GM18511 (cell line): ENCODE measurements around the gene TMEM164.

Experiments
- ATAC-seq: cut with Tn5 transposase; IDR thresholded peaks from one replicate; pipeline ENCODE4 v1.9.1; 2021; ENCODE audit warnings: mild to moderate bottlenecking, moderate library complexity; ENCODE audit not compliant: unreplicated experiment

TMEM164 gene

GRCh38 chrX:110003167-110004156 is 548 bp downstream of the TMEM164 start:
- peak; percentile 27 for ATAC-seq

GRCh38 chrX:110004215-110004614 is 1.3 kb downstream of the TMEM164 start:
- ATAC-seq, result no peak

GRCh38 chrX:110004731-110005369 is 1.9 kb downstream of the TMEM164 start:
- ATAC-seq, result no peak

DNA sequence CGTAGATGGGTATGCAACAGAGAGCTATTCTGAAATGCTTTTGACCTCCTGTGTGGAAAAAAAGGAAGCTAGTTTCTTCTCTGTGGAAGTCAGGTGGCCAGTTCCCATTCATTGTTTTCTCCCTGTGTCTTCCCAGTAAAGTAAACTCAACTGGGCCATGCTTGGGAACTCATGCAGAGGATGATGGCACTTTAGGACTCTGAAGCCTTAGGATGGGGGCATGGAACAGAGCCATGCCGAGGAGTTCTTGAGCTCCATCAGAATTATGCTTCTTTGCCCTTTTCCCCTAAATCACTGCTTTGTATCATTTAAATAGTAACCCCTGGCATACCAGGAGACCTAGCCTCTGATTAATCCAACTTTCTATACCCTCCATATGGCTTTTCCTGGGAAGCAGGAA is 3.2 kb downstream of the TMEM164 start:
- ATAC-seq, result no peak

DNA sequence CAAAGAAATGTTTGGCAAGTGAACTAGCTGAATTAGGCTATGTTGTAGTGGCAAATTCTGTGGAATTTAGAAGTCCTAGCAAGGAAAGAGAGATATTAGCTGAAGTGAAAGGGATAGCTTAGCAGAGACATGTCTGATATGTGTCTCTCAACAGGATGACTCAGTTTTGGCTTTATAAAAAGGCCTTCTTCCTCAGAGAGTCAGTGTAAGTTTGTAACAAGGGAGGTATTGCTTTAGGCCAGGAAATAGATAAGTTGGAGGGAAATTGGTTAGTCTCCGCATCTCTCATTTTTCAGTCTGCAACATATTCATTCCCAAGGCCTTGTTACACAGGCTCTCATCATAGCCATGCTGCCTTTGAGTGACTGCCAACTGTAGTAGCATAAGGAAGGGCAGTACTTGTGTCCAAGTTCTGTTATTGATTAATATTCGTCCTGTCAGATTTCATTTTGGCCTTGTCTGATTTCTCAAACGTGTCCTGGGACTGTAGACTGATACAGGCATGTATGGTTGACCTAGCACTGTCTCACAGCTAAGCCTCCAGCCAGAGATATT is 4.0 kb downstream of the TMEM164 start:
- ATAC-seq, result no peak

GRCh38 chrX:110008011-110008635 is 5.2 kb downstream of the TMEM164 start:
- peak; percentile 30 for ATAC-seq

DNA sequence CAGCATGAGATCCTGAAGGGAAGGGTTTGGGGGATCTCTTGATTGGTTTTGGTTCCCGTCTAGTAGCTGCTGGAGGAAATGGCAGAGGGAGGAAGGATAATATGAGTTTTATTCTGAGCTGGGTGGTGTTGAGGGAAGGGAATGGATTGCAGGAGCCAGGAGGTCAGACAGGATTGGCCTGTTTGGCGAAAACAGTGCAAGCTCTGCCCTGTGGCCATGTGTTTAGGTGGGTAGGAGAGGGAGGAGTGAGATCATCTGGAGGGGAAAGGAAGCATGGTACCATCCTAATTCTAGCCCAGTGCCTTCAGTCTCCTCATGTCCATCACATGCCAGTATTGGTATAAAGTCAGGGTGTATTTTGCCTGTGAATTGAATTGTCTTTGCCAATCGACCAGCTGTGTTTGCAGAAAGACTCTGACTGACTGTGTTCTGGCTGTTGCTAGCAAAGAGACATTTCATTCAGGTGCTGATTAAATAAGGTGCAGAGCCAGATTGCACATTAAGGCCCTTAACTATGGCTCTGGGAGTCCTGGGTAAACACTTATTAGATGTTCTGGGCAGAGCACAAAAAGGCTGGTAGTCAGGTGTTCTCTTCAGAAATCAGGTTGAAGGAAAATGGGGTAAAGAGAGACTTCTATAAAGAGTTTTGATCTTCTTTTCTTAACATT is 10.0 kb downstream of the TMEM164 start:
- ATAC-seq, result no peak

DNA sequence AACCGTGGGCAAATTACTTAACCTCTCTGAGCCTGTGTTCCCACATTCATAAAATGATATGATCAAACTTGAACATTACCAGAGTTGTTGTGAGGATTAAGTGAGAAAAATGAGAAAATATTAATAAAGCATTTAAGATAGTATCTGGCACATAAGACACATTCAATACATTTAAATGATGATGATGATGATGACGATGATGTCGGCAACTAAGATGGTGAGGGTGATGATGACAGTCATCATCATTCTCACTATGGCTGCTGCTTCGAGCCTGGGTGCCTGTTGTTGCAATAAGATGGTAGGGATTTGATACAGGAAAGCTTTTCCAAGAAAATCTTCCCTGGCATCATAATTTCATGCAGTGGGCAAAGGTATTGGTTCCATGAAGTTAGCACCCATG is 11.1 kb downstream of the TMEM164 start:
- ATAC-seq, result no peak

GRCh38 chrX:110015032-110015431 is 12.1 kb downstream of the TMEM164 start:
- no peak for ATAC-seq

DNA sequence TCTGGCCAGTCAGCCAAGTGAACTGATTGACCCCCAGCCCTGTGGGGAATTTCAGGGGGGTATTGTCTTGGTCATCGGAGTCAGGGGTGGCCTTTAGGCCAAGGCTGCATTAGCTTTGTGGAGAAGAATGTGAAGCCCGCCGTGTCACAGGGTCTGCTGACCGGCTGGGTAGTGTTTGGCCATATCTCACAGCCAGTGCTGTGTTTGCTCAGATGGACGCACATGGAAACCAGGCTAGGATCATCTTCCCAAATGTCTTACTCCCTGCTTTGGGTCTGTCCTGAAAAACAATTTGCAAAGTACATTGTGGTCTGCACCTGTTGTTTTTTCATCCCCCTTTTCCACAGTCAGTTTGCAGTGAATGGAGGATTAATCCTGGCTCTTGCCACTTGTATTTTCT is 13.0 kb downstream of the TMEM164 start:
- no peak for ATAC-seq

DNA sequence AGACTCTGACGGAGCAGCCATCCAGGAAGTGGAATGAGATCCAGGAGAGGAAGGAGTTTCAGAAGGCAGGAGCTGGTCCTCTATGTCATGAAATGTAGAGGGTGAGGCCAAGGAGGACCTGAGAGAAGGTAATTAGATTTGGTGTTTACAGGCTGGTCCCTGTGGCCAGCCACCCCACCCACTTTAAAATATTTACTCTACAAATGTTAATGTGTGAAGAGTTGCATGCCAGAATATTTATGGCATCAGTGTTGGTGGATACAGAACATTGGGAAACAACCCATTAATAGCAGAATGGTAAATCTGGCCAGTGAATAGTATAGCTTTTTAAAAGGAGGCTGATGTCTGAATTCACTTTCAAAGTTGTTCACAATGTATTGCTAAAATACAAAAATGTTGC is 17.6 kb downstream of the TMEM164 start:
- ATAC-seq, result no peak

- ATAC-seq, result no peak
Observed at GRCh38 chrX:110021258-110022022, 18.5 kb downstream of the TMEM164 start.

DNA sequence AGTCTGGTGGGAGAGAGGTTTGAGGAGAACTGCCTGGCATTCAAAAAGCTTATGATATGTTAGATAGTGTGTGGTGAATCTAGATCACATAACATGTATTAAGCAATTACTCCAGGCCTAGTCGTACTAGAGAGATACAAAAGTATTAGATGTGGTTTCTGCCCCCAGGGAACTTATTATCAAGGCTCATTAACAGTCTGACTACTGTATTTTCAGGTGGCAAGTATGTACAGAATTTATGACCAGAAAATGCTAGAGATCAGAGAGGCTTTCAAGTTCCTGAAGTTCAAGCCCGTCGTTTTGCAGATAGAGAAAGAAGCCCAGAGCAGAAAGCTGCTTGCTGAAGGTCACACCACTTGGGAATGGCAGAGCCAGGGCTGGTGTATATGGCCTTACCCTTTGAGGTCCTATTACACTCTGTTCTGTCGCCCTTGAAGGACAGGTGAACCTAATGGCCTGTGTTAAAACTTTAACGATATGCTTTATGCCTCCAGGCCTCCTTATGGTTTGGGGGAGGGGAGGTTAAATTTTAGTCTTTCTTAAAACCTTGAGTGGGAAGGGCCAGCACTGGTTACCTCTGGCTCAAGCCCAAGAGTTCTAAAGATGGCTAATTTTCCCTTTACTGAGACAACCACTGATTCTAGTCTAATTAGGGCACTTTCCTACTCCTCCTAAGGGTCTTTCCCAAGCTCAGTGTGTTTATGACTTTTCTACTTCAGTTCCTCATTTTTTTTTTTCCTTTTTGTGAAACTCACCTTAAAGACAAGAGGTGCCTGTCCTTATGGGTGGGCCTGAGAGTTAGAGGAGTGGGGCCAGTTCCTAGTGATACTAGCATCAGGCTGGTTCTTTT is 19.9 kb downstream of the TMEM164 start:
- no peak for ATAC-seq

- ATAC-seq, result no peak
Observed at GRCh38 chrX:110025395-110025794, 22.5 kb downstream of the TMEM164 start.

DNA sequence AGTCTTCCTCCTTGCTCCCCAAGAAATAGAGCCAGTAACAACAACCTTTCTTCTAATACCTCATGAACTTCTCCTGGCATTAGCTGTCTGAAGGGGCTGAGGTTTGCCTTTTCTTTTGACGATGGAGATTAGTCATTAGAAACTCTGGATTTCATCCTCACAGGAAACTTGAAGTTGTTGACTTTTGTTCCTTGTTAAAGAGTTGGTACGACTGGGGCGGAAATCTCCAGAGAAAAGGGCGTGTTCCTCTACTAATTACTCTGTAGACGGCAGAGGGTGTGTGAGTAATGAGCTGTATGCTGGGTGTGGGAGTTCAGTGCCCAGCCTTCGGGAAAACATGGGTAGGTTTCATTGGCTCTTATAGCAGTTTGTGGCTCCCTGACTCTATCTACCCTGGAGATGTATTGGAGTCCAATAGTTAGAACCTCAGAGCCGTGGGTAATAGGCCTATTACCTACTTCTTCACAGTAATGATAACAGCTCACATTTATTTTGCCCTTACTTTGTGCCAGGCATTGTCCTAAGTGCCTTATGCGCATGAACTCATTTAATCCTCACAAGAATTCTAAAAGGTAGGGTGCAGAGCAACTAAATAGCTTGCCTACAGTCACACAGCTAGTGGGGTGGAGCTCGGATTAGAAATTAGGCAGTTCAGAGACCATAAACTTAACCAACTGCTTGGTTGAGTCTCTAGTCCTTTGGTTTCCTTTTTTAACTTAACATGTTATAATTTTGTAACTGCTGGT is 23.4 kb downstream of the TMEM164 start:
- ATAC-seq, result no peak

DNA sequence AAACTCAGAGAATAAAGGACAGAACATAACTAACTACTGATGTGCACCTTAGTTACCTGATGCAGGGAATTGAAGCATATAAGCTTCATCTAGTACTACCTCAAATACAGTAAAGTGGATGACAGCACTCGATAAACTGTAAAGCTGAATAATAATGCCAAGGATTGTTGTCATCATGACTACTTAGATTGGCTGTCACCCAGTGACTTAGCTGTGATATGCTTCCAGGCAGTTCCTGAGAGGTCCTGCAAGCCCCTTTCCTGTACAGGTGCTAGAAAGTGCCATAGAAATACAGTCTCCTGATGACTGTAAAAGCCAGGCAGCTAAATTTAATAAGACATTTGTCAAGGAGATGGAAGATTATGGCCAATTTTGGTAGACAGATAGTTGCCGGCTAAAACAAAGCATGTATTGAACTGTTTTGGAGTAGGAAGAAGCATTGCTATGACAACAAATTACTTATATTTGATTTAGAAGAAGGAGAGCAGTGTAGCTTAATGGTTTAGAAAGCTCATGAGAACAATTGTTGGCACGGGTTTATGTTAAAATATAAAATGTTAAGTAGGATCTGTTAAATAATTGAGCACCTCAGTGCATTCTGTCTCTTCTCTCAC is 29.7 kb downstream of the TMEM164 start:
- no peak for ATAC-seq

- ATAC-seq, result no peak
Observed at GRCh38 chrX:110034036-110034435, 31.1 kb downstream of the TMEM164 start.
